GM12878 (cell line): ENCODE measurements around the gene CLIP2. TPM values are rescaled to one million over a fixed set of nuclear protein-coding genes. Genes with fewer than 3 reads are reported as not detected.

Source experiments
- ATAC-seq: fragments of 200-7000 bp; cut with Tn5 transposase; 3 replicates; pipeline ENCODE4 v1.9.1; 2020; ENCODE audit warnings: mild to moderate bottlenecking, moderate library complexity
- Bru-seq: library from RNA; stranded (reverse); fragments of 400-500 nt; gene quantifications from one replicate; lab custom pipeline; 2021; lab: Mats Ljungman, UMichigan
- BruChase-seq, 2 experiments: library from RNA; stranded (reverse); fragments of 400-500 nt; gene quantifications; one replicate each; lab custom pipeline; 2021; lab: Mats Ljungman, UMichigan
- BruUV-seq: library from RNA; stranded (reverse); fragments of 400-500 nt; replicated peaks from 2 replicates; lab custom pipeline; 2021; lab: Mats Ljungman, UMichigan
- CTCF ChIA-PET: fragments of 300-600 bp; sonication (Branson Sonifier 250); formaldehyde crosslinking; extraction: SDS; loops from one replicate; lab custom pipeline; 2021; ENCODE audit warnings: inconsistent platforms; lab: Yijun Ruan, JAX
- POLR2A ChIA-PET: fragments of 350-600 bp; formaldehyde crosslinking; extraction: SDS; loops from one replicate; lab custom pipeline; 2021; ENCODE audit warnings: inconsistent platforms; lab: Charles Lee
- RAD21 ChIA-PET: fragments of 300-600 bp; sonication (Branson Sonifier 250); formaldehyde crosslinking; loops from one replicate; lab custom pipeline; 2023; ENCODE audit warnings: antibody characterized with exemption; ENCODE audit not compliant: unreplicated experiment; lab: Charles Lee
- SMC1A ChIA-PET: fragments of 300-600 bp; sonication (Branson Sonifier 250); formaldehyde crosslinking; loops from one replicate; lab custom pipeline; 2023; ENCODE audit not compliant: unreplicated experiment, uncharacterized antibody; lab: Charles Lee
- DNase-seq: peaks from one replicate; pipeline ENCODE4 v3.0.0-alpha.2; 2011; ENCODE audit warnings: low read depth, low spot score
- FAIRE-seq: peaks from 3 replicates; lab custom pipeline; 2011; peaks lifted over from hg19 to GRCh38; lab: Jason Lieb, UNC
- H2AFZ ChIP-seq: 2 replicates; pipeline ENCODE4 v1.6.0; 2011; ENCODE audit warnings: low read depth, low read length, control low read depth; ENCODE audit not compliant: control insufficient read depth
- H3K27ac ChIP-seq: 2 replicates; pipeline ENCODE4 v1.5.1; 2011; ENCODE audit warnings: control low read depth; ENCODE audit not compliant: control insufficient read depth, insufficient read depth
- H3K27me3 ChIP-seq, 2 experiments: replicated peaks in 1 of 2; 2 replicates each; pipeline versions ENCODE4 v1.6.0 to v1.6.1; 2011; ENCODE audit warnings: low read length in 1 of 2; ENCODE audit not compliant: control insufficient read depth in 2 of 2, insufficient read depth in 2 of 2
- H3K36me3 ChIP-seq, 2 experiments: 2 replicates each; pipeline ENCODE4 v1.5.1; 2011; ENCODE audit warnings: low read length in 1 of 2; ENCODE audit not compliant: control insufficient read depth in 2 of 2, insufficient read depth in 2 of 2
- H3K4me1 ChIP-seq: 2 replicates; pipeline ENCODE4 v1.6.1; 2011; ENCODE audit warnings: mild to moderate bottlenecking, low read length, moderate library complexity, mixed read lengths; ENCODE audit not compliant: control insufficient read depth, insufficient read depth
- H3K4me2 ChIP-seq: 2 replicates; pipeline ENCODE4 v1.6.0; 2011; ENCODE audit warnings: control low read depth; ENCODE audit not compliant: control insufficient read depth, insufficient read depth
- H3K4me3 ChIP-seq: fragments of 200-600 bp; sonication (generic); 2 replicates; pipeline ENCODE4 v1.5.1; 2016
- H3K79me2 ChIP-seq: 2 replicates; pipeline ENCODE4 v1.6.0; 2011; ENCODE audit warnings: low read length; ENCODE audit not compliant: control insufficient read depth, insufficient read depth
- H3K9ac ChIP-seq: 2 replicates; pipeline ENCODE4 v1.8.0; 2011; ENCODE audit warnings: low read length, control low read depth, mixed read lengths; ENCODE audit not compliant: control insufficient read depth, insufficient read depth
- H3K9me3 ChIP-seq: replicated peaks from 3 replicates; pipeline ENCODE4 v1.5.1; 2011; ENCODE audit warnings: mild to moderate bottlenecking, low read length; ENCODE audit not compliant: control insufficient read depth, insufficient read depth
- H4K20me1 ChIP-seq: 2 replicates; pipeline ENCODE4 v1.6.0; 2011; ENCODE audit not compliant: control insufficient read depth, insufficient read depth
- ATF3 ChIP-seq: IDR thresholded peaks from 2 replicates; pipeline ENCODE4 v1.6.1; 2011; ENCODE audit warnings: low read depth, mild to moderate bottlenecking, low read length, moderate library complexity, borderline replicate concordance; ENCODE audit errors: extremely low read depth
- CBX5 ChIP-seq: sonication (generic); IDR thresholded peaks from 2 replicates; pipeline ENCODE4 v1.6.1; 2016; ENCODE audit warnings: low read depth, moderate library complexity, mild to moderate bottlenecking, inconsistent platforms
- CEBPB ChIP-seq, 2 experiments: fragments of 150-350 bp in 1 of 2; IDR thresholded peaks; 2 replicates each; pipeline ENCODE4 v1.6.1; 2012 to 2014; ENCODE audit warnings: low read depth in 2 of 2, low read length in 2 of 2, borderline replicate concordance in 1 of 2, inconsistent platforms in 1 of 2
- EGR1 ChIP-seq, 2 experiments: IDR thresholded peaks; 1 replicate in 1 of 2; 2 replicates in 1 of 2; pipeline ENCODE4 v1.6.1; 2011 to 2012; ENCODE audit warnings: low read depth in 2 of 2, low read length in 2 of 2, borderline replicate concordance in 1 of 2, mild to moderate bottlenecking in 1 of 2, moderate library complexity in 1 of 2
- FOXM1 ChIP-seq: IDR thresholded peaks from 2 replicates; pipeline ENCODE4 v1.6.1; 2012; ENCODE audit warnings: low read depth, mild to moderate bottlenecking, inconsistent platforms, low read length, moderate library complexity
- IKZF1 ChIP-seq: fragments of 450-650 bp; conservative IDR thresholded peaks from 2 replicates; pipeline ENCODE4 v1.6.1; 2017; ENCODE audit warnings: antibody characterized with exemption, mild to moderate bottlenecking
- JUND ChIP-seq: IDR thresholded peaks from 2 replicates; pipeline ENCODE4 v1.6.1; 2012; ENCODE audit warnings: low read depth, mild to moderate bottlenecking, low read length, improper control_type of control experiment, moderate library complexity
- MTA3 ChIP-seq: IDR thresholded peaks from 2 replicates; pipeline ENCODE4 v1.6.1; 2012; ENCODE audit warnings: low read length, inconsistent platforms, borderline replicate concordance
- RFX5 ChIP-seq: IDR thresholded peaks from 2 replicates; pipeline ENCODE4 v1.6.1; 2011; ENCODE audit warnings: low read depth, low read length, improper control_type of control experiment
- SIX5 ChIP-seq: IDR thresholded peaks from 2 replicates; pipeline ENCODE4 v1.6.1; 2011; ENCODE audit warnings: mild to moderate bottlenecking, low read depth, low read length, moderate library complexity; ENCODE audit not compliant: severe bottlenecking
- SMC3 ChIP-seq: IDR thresholded peaks from 2 replicates; pipeline ENCODE4 v1.6.1; 2011; ENCODE audit warnings: low read length, improper control_type of control experiment, borderline replicate concordance
- SPI1 ChIP-seq: IDR thresholded peaks from 2 replicates; pipeline ENCODE4 v1.6.1; 2011; ENCODE audit warnings: low read depth, mild to moderate bottlenecking, low read length, moderate library complexity, borderline replicate concordance; ENCODE audit not compliant: insufficient read depth
- TAF1 ChIP-seq: IDR thresholded peaks from 2 replicates; pipeline ENCODE4 v1.6.1; 2011; ENCODE audit warnings: mild to moderate bottlenecking, low read depth, low read length, borderline replicate concordance
- TBL1XR1 ChIP-seq: IDR thresholded peaks from 2 replicates; pipeline ENCODE4 v1.6.1; 2012; ENCODE audit warnings: low read depth, low read length, improper control_type of control experiment
- WGBS: methylation state at CpG from one replicate; pipeline ENCODE4 v1.1.6; 2016; ENCODE audit warnings: low lambda C conversion rate; ENCODE audit not compliant: insufficient replicate concordance, insufficient coverage; ENCODE audit errors: missing lambda C conversion rate; 5-methylcytosine and 5-hydroxymethylcytosine counted together
- in situ Hi-C: fragments of 300-500 bp; cut with MboI; formaldehyde crosslinking; loops from 9 replicates; pipeline ENCODE4 v1.14.3; 2018; ENCODE audit warnings: mixed read lengths
- intact Hi-C: fragments of 100-400 bp; cut with micrococcal nuclease; formaldehyde crosslinking; loops from one replicate; pipeline ENCODE4 v1.14.2; 2022; ENCODE audit not compliant: unreplicated experiment
- long read RNA-seq, 2 experiments: library from polyadenylated mRNA; unstranded; transcript quantifications; one replicate each; pipeline ENCODE4 v2.0.0, GENCODE V29; 2019 to 2020
- polyA minus RNA-seq, 3 experiments: library from RNA; depleted of rRNA, polyadenylated mRNA; stranded (reverse); fragments of >200 nt; gene quantifications; 2 replicates each; pipeline ENCODE4 v1.2.3, GENCODE V29; 2011
- polyA plus RNA-seq, 11 experiments: library from polyadenylated mRNA; depleted of rRNA in 4 of 11; unstranded in 6 of 11; stranded (reverse) in 5 of 11; fragments of >200 nt; fragmentation: Nextera tagmentation in 4 of 11; fragmentation: Illumina TruSeq in 1 of 11; extraction: Ambion mirVana in 4 of 11; extraction: Trizol in 1 of 11; gene quantifications; 1 replicate in 1 of 11; 2 replicates in 10 of 11; pipeline versions ENCODE4 v1.2.1 to v1.2.3, GENCODE V29; 2011 to 2016; ENCODE audit warnings: inconsistent platforms in 2 of 11, missing spikeins in 2 of 11, low read depth in 1 of 11
- total RNA-seq, 4 experiments: library from RNA; depleted of rRNA in 3 of 4; stranded (reverse); fragments of >200 nt in 3 of 4; fragmentation: Illumina TruSeq in 1 of 4; extraction: Trizol in 1 of 4; gene quantifications; 2 replicates each; pipeline versions ENCODE4 v1.2.1 to v1.2.3, GENCODE V29; 2013 to 2021
- TF ChIP-seq, protein P1 (sequence below): fragments of 450-650 bp; IDR thresholded peaks from 2 replicates; pipeline ENCODE4 v1.6.1; 2018; ENCODE audit warnings: borderline replicate concordance, mild to moderate bottlenecking; ENCODE audit not compliant: partially characterized antibody

Gene CLIP2
- 143 and 165 TPM in 2 replicates for total RNA-seq (2013; cell fraction: nucleolus; rRNA removed)
- total RNA-seq (2014; rRNA removed), result 22.0 and 26.3 TPM in 2 replicates
- 26.9 and 27.4 TPM in 2 replicates for total RNA-seq (2014; rRNA removed; fragmentation: Illumina TruSeq; extraction: Trizol)
- total RNA-seq (2021), result 52.9 and 56.3 TPM in 2 replicates
- 9.8 TPM for polyA plus RNA-seq (2011; ENCODE audit: low read depth)
- polyA plus RNA-seq (2011; rRNA removed), result 6.1 and 10.4 TPM in 2 replicates
- polyA plus RNA-seq (2011; cell fraction: cytosol; rRNA removed), result 14.3 and 15.7 TPM in 2 replicates
- 17.4 and 26.9 TPM in 2 replicates for polyA plus RNA-seq (2011; cell fraction: nucleus; rRNA removed)
- polyA plus RNA-seq (2012), result 29.2 and 33.1 TPM in 2 replicates
- 5.0 and 23.2 TPM in 2 replicates for polyA plus RNA-seq (2014; fragmentation: Illumina TruSeq; extraction: Trizol)
- under 1 TPM; 0.26 to 0.82 TPM for polyA plus RNA-seq (2014; fragmentation: Nextera tagmentation; extraction: Ambion mirVana)
- polyA plus RNA-seq (2014; rRNA removed), result 23.3 and 28.8 TPM in 2 replicates
- polyA plus RNA-seq (2016; fragmentation: Nextera tagmentation; extraction: Ambion mirVana), result 10 to 100 TPM; 14.8 to 18.9 TPM
- 15.9 and 30.9 TPM in 2 replicates for polyA minus RNA-seq (2011; rRNA and poly(A)+ RNA removed)
- 18.5 and 19.4 TPM in 2 replicates for polyA minus RNA-seq (2011; cell fraction: cytosol; rRNA and poly(A)+ RNA removed)
- 16.9 and 27.1 TPM in 2 replicates for polyA minus RNA-seq (2011; cell fraction: nucleus; rRNA and poly(A)+ RNA removed)
- Bru-seq, nascent RNA, result percentile 75 among the genes with signal in this experiment
- BruChase-seq, experiment 1, labeled RNA remaining after a 6-hour chase, result percentile 86 among the genes with signal in this experiment
- percentile 81 among the genes with signal in this experiment for BruChase-seq, experiment 2, labeled RNA remaining after a 2-hour chase
- long read RNA-seq, experiment 1, partial matches to known transcripts, result 1 of 7 reads
- long read RNA-seq, experiment 1, other reads (novel, unspliced or antisense), result 6 of 7 reads
- long read RNA-seq, experiment 2, partial matches to known transcripts, result 0 of 2 reads
- long read RNA-seq, experiment 2, other reads (novel, unspliced or antisense), result 2 of 2 reads

GRCh38 chr7:74289018-74289658 lies at the start of gene CLIP2:
Gene CLIP2, plus strand, starts transcription at chr7:74289407. Its CDS starts 28,140 bp downstream, at chr7:74317547.
- FAIRE-seq, result no peak
- DNase-seq, result no peak
- Histone ChIP-seq H3K4me3 (peak within 1 kb of the TSS; percentile 97), H2AFZ (peak within 1 kb of the TSS; percentile 90), H4K20me1 (peaks cover 3% of the 10 kb centered on the region; the same call in 1 of the 2 replicates), H3K27ac (peak within 1 kb of the TSS; percentile 93), H3K4me2 (peak within 1 kb of the TSS; percentile 93), H3K79me2 (peaks cover 71% of the 10 kb centered on the region), H3K36me3 (no peaks in the 10 kb centered on the region), H3K4me1 (peaks cover 44% of the 10 kb centered on the region), H3K27me3 (no peaks in the 10 kb centered on the region), H3K9ac (peak within 1 kb of the TSS; percentile 91), H3K9me3 (no peaks in the 10 kb centered on the region)
- BruUV-seq, result no TSS peak
- in situ Hi-C loops, result loop anchor here (5.0 kb wide), 1 partner anchor 82 kb away; no protein-coding TSS in a partner anchor
- RAD21 ChIA-PET, result interaction anchor here (0.8 to 12.0 kb wide), 12 partner anchors 10 to 112 kb away, joined by 3 to 169 read pairs (median 8); partner anchors contain the start of gene LAT2
- 2% methylated on average over 47 of the region's 67 CpGs for WGBS
- CTCF ChIA-PET, result interaction anchor here (1.1 to 9.2 kb wide), 6 partner anchors 13 to 82 kb away, joined by 3 to 103 read pairs (median 34); partner anchors contain the start of gene LAT2
- intact Hi-C loops, result loop anchor here (1.0 to 10.0 kb wide), 5 partner anchors 18 to 376 kb away; partner anchors contain the start of gene RFC2
- ATAC-seq, result peak; percentile 49
- SMC1A ChIA-PET, result interaction anchor here (1.3 to 12.0 kb wide), 7 partner anchors 10 to 112 kb away, joined by 4 to 285 read pairs (median 7); no protein-coding TSS in a partner anchor
- POLR2A ChIA-PET, result interaction anchor here (0.5 to 8.7 kb wide), 10 partner anchors 10 to 83 kb away, joined by 3 to 171 read pairs (median 4); partner anchors contain the start of gene LAT2
- no peak for TF ChIP-seq ATF3
- TF ChIP-seq FOXM1, result no peak
- TF ChIP-seq CEBPB (IDR thresholded peaks at IDR 0.05; ENCODE audit: borderline replicate concordance in 1 of 2, low read depth in 2 of 2, low read length in 2 of 2), result no peak
- TF ChIP-seq RFX5, result no peak
- TF ChIP-seq SPI1, result no peak
- TF ChIP-seq EGR1 (IDR thresholded peaks at IDR 0.05; ENCODE audit: borderline replicate concordance in 1 of 2, low read depth in 2 of 2, low read length in 2 of 2), result peak; percentile 10 to 75
- TF ChIP-seq JUND, result no peak
- TF ChIP-seq, protein P1, sequence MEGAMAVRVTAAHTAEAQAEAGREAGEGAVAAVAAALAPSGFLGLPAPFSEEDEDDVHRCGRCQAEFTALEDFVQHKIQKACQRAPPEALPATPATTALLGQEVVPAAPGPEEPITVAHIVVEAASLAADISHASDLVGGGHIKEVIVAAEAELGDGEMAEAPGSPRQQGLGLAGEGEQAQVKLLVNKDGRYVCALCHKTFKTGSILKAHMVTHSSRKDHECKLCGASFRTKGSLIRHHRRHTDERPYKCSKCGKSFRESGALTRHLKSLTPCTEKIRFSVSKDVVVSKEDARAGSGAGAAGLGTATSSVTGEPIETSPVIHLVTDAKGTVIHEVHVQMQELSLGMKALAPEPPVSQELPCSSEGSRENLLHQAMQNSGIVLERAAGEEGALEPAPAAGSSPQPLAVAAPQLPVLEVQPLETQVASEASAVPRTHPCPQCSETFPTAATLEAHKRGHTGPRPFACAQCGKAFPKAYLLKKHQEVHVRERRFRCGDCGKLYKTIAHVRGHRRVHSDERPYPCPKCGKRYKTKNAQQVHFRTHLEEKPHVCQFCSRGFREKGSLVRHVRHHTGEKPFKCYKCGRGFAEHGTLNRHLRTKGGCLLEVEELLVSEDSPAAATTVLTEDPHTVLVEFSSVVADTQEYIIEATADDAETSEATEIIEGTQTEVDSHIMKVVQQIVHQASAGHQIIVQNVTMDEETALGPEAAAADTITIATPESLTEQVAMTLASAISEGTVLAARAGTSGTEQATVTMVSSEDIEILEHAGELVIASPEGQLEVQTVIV, result no peak
- TF ChIP-seq IKZF1, result peak; percentile 90
- no peak for TF ChIP-seq MTA3
- no peak for TF ChIP-seq TBL1XR1
- no peak for TF ChIP-seq TAF1
- TF ChIP-seq SMC3, result 0 out of 2 replicates have a peak, but pooled peaks have one; percentile 25
- TF ChIP-seq SIX5, result no peak
- no peak for TF ChIP-seq CBX5
